GM20000 (cell line): ENCODE measurements around the gene SLC25A23.
"Not testable (repeated sequence)": the region's sequence is repeated elsewhere in the genome, so short reads cannot be mapped to it uniquely, and the experiment has no call there.

Experiments
- DNase-seq: peaks from one replicate; pipeline ENCODE4 v3.0.0; 2012; ENCODE audit warnings: low spot score
- CTCF ChIP-seq: IDR thresholded peaks from 2 replicates; pipeline ENCODE4 v1.5.1; 2012; ENCODE audit warnings: mild to moderate bottlenecking, control low read depth; ENCODE audit errors: extremely low read depth, missing control alignments

SLC25A23 gene

GRCh38 chr19:6459262-6460098 lies at the start of gene SLC25A23:
SLC25A23 (minus strand) TSS chr19:6459792; CDS start chr19:6459628, 164 bp downstream.
- no peak for TF ChIP-seq CTCF
- peak; percentile 94 for DNase-seq

- DNase-seq, result not testable (repeated sequence)
These were observed 48.6 kb upstream of the SLC25A23 start for GRCh38 chr19:6508028-6508771.

- DNase-seq, result peak; percentile 7
- no peak for TF ChIP-seq CTCF
These were observed 44.0 kb upstream of the SLC25A23 start for GRCh38 chr19:6503407-6504201.

GRCh38 chr19:6501740-6502648 lies 42.4 kb upstream of the SLC25A23 start, which contains the start of gene TUBB4A:
TUBB4A (minus strand) TSS chr19:6502309; CDS start chr19:6502212, 97 bp downstream.
- TF ChIP-seq CTCF, result no peak
- DNase-seq, result peak; percentile 85

GRCh38 chr19:6500837-6501739 lies 41.5 kb upstream of the SLC25A23 start:
- DNase-seq, result peak; percentile 14
- no peak for TF ChIP-seq CTCF

GRCh38 chr19:6499052-6499790 lies 39.6 kb upstream of the SLC25A23 start:
- TF ChIP-seq CTCF, result no peak
- peak; percentile 7 for DNase-seq
